Neural cell (in vitro differentiated cells): ENCODE results near the gene TECTB. TPM values are rescaled to one million over a fixed set of nuclear protein-coding genes. Genes with fewer than 3 reads are reported as not detected.

Experiments used
- H2AFZ ChIP-seq: fragments of 200-600, 300-800 bp; sonication (generic), shearing (Covaris generic); 2 replicates; pipeline ENCODE4 v1.6.0; 2014; ENCODE audit warnings: low read depth, mild to moderate bottlenecking, antibody characterized with exemption, low read length, moderate library complexity
- H3F3A ChIP-seq: fragments of 200-600 bp; shearing (Covaris generic); 2 replicates; pipeline ENCODE4 v1.6.1; 2016; ENCODE audit warnings: mild to moderate bottlenecking, moderate library complexity, mixed read lengths, antibody characterized with exemption, low read length; ENCODE audit not compliant: insufficient read depth, poor library complexity, severe bottlenecking
- H3K27ac ChIP-seq: fragments of 200-600, 300-800 bp; sonication (generic), shearing (Covaris generic); 2 replicates; pipeline ENCODE4 v1.5.1; 2014; ENCODE audit warnings: mild to moderate bottlenecking, low read length, moderate library complexity
- H3K27me3 ChIP-seq: fragments of 300-800, 200-600 bp; sonication (generic), shearing (Covaris generic); 2 replicates; pipeline ENCODE4 v1.6.0; 2014; ENCODE audit warnings: mild to moderate bottlenecking, low read depth, low read length, moderate library complexity; ENCODE audit not compliant: insufficient read depth
- H3K36me3 ChIP-seq: fragments of 300-800, 200-600 bp; sonication (generic), shearing (Covaris generic); 2 replicates; pipeline ENCODE4 v1.5.1; 2014; ENCODE audit warnings: mild to moderate bottlenecking, antibody characterized with exemption, low read length, moderate library complexity; ENCODE audit not compliant: insufficient read depth
- H3K4me2 ChIP-seq: fragments of 300-800, 200-600 bp; sonication (generic), shearing (Covaris generic); 2 replicates; pipeline ENCODE4 v1.6.0; 2014; ENCODE audit warnings: mild to moderate bottlenecking, low read length
- H3K4me3 ChIP-seq: fragments of 300-800, 200-600 bp; sonication (generic), shearing (Covaris generic); 2 replicates; pipeline ENCODE4 v1.5.1; 2014; ENCODE audit warnings: mild to moderate bottlenecking, low read length, moderate library complexity
- H3K79me2 ChIP-seq: fragments of 200-600 bp; shearing (Covaris generic); replicated peaks from 2 replicates; pipeline ENCODE4 v1.6.0; 2014; ENCODE audit warnings: mild to moderate bottlenecking, low read length, moderate library complexity; ENCODE audit not compliant: insufficient read depth
- H3K9ac ChIP-seq: fragments of 300-800, 200-600 bp; sonication (generic), shearing (Covaris generic); 2 replicates; pipeline ENCODE4 v1.6.1; 2016; ENCODE audit warnings: mild to moderate bottlenecking, low read length, mixed read lengths
- H3K9me2 ChIP-seq: fragments of 200-600 bp; shearing (Covaris generic); 2 replicates; pipeline ENCODE4 v1.6.1; 2016; ENCODE audit warnings: mild to moderate bottlenecking, low read length, mixed read lengths; ENCODE audit not compliant: insufficient read depth
- H3K9me3 ChIP-seq: fragments of 200-600, 300-800 bp; sonication (generic), shearing (Covaris generic); 2 replicates; pipeline ENCODE4 v1.6.1; 2016; ENCODE audit warnings: mild to moderate bottlenecking, mixed run types, low read length, moderate library complexity, mixed read lengths
- H4K20me1 ChIP-seq: fragments of 200-600 bp; shearing (Covaris generic); 2 replicates; pipeline ENCODE4 v1.6.1; 2016; ENCODE audit warnings: mild to moderate bottlenecking, mixed run types; ENCODE audit not compliant: insufficient read depth
- CTCF ChIP-seq: fragments of 450-650 bp; IDR thresholded peaks from 2 replicates; pipeline ENCODE4 v1.5.1; 2014; ENCODE audit warnings: antibody characterized with exemption, mild to moderate bottlenecking, moderate library complexity; ENCODE audit not compliant: poor library complexity, severe bottlenecking
- EP300 ChIP-seq: fragments of 450-650 bp; conservative IDR thresholded peaks from 2 replicates; pipeline ENCODE4 v1.6.1; 2014; ENCODE audit warnings: antibody characterized with exemption, mild to moderate bottlenecking, moderate library complexity; ENCODE audit not compliant: poor library complexity, severe bottlenecking
- EZH2 ChIP-seq: fragments of 200-600, 300-800 bp; shearing (Covaris generic), sonication (generic); IDR thresholded peaks from 2 replicates; pipeline ENCODE4 v1.6.1; 2014; ENCODE audit warnings: antibody characterized with exemption, low read length, borderline replicate concordance, mild to moderate bottlenecking; ENCODE audit not compliant: insufficient read depth, poor library complexity, severe bottlenecking
- MXI1 ChIP-seq: fragments of 450-650 bp; conservative IDR thresholded peaks from 2 replicates; pipeline ENCODE4 v1.6.1; 2014; ENCODE audit warnings: antibody characterized with exemption, mild to moderate bottlenecking; ENCODE audit not compliant: poor library complexity, severe bottlenecking
- POLR2AphosphoS5 ChIP-seq: IDR thresholded peaks from 2 replicates; pipeline ENCODE4 v1.6.1; 2012
- RAD21 ChIP-seq: fragments of 450-650 bp; conservative IDR thresholded peaks from 2 replicates; pipeline ENCODE4 v1.6.1; 2014; ENCODE audit warnings: antibody characterized with exemption, mild to moderate bottlenecking, moderate library complexity
- REST ChIP-seq: IDR thresholded peaks from 2 replicates; pipeline ENCODE4 v1.6.1; 2012; ENCODE audit warnings: borderline replicate concordance
- SMC3 ChIP-seq: fragments of 450-650 bp; conservative IDR thresholded peaks from 2 replicates; pipeline ENCODE4 v1.6.1; 2014; ENCODE audit warnings: antibody characterized with exemption, mild to moderate bottlenecking, moderate library complexity; ENCODE audit not compliant: poor library complexity
- TAF1 ChIP-seq: IDR thresholded peaks from 2 replicates; pipeline ENCODE4 v1.6.1; 2012; ENCODE audit warnings: low read depth
- polyA plus RNA-seq: library from polyadenylated mRNA; depleted of rRNA; stranded (reverse); fragments of >200 nt; gene quantifications from 2 replicates; pipeline ENCODE4 v1.2.3, GENCODE V29; 2014

The TECTB gene
- polyA plus RNA-seq, 1 donor from 2014 or later: not detected

GRCh38 chr10:112271982-112272381 is 11.2 kb upstream of the TECTB start:
- no peaks in the 10 kb centered on the region for H3F3A ChIP-seq
- no peaks in the 10 kb centered on the region for H3K27me3 ChIP-seq
- H3K4me3 ChIP-seq: no peak overlapping the region
- no peaks in the 10 kb centered on the region for H4K20me1 ChIP-seq
- no peaks in the 10 kb centered on the region for H3K36me3 ChIP-seq
- H3K27ac ChIP-seq: no peak overlapping the region
- H3K79me2 ChIP-seq: no peaks in the 10 kb centered on the region
- TF ChIP-seq TAF1 (no peak), EZH2 (no peak), POLR2AphosphoS5 (peak; percentile 11), RAD21 (no peak), EP300 (no peak), SMC3 (no peak)
- H3K9me2 ChIP-seq: no peaks in the 10 kb centered on the region
- no peak overlapping the region for H3K9ac ChIP-seq
- no peak overlapping the region for H3K4me2 ChIP-seq
- no peaks in the 10 kb centered on the region for H3K9me3 ChIP-seq
- H2AFZ ChIP-seq: no peak overlapping the region

- no peaks in the 10 kb centered on the region for H3K36me3 ChIP-seq
- no peaks in the 10 kb centered on the region for H3K9me2 ChIP-seq
These were observed 8.4 kb upstream of the TECTB start for GRCh38 chr10:112274831-112275230.

More at GRCh38 chr10:112274831-112275230, 8.4 kb upstream of the TECTB start:
- no peak overlapping the region for H3K27ac ChIP-seq
- no peaks in the 10 kb centered on the region for H3K9me3 ChIP-seq
- no peak overlapping the region for H3K4me2 ChIP-seq
- no peaks in the 10 kb centered on the region for H3K27me3 ChIP-seq
- no peaks in the 10 kb centered on the region for H3K79me2 ChIP-seq
- H4K20me1 ChIP-seq: no peaks in the 10 kb centered on the region
- no peak overlapping the region for H3K4me3 ChIP-seq
- no peaks in the 10 kb centered on the region for H3F3A ChIP-seq
- TF ChIP-seq EP300 (no peak), TAF1 (no peak), RAD21 (no peak), EZH2 (no peak), CTCF (no peak), POLR2AphosphoS5 (no peak), MXI1 (no peak), REST (no peak), SMC3 (no peak)
- H2AFZ ChIP-seq: no peak overlapping the region
- H3K9ac ChIP-seq: no peak overlapping the region
